ENCODE results near the gene ATP2B1.

Gene ATP2B1

GRCh38 chr12:89567691-89568239 lies 140.9 kb downstream of the ATP2B1 start:
- in situ Hi-C loops (cut with MboI; ENCODE audit: low pct_unique_long_range_greater_than_20kb, low sequenced_read_pairs, unreplicated experiment), result no loop called here
- TF ChIP-seq CTCF (IDR thresholded peaks at IDR 0.05; ENCODE audit: extremely low read depth, insufficient read depth, missing control alignments), result no peak
- no peak for DNase-seq (ENCODE audit: low spot score)

- DNase-seq (ENCODE audit: low spot score), result no peak
- TF ChIP-seq CTCF (IDR thresholded peaks at IDR 0.05; ENCODE audit: extremely low read depth, insufficient read depth, missing control alignments), result no peak
- in situ Hi-C loops (cut with MboI; ENCODE audit: low pct_unique_long_range_greater_than_20kb, low sequenced_read_pairs, unreplicated experiment), result no loop called here
Observed at GRCh38 chr12:89566615-89567014, 142.0 kb downstream of the ATP2B1 start.

GRCh38 chr12:89565002-89565401 lies 143.6 kb downstream of the ATP2B1 start:
- TF ChIP-seq CTCF (IDR thresholded peaks at IDR 0.05; ENCODE audit: extremely low read depth, insufficient read depth, missing control alignments), result no peak
- no peak for DNase-seq (ENCODE audit: low spot score)
- in situ Hi-C loops (cut with MboI; ENCODE audit: low pct_unique_long_range_greater_than_20kb, low sequenced_read_pairs, unreplicated experiment), result no loop called here

GRCh38 chr12:89559753-89560152 lies 148.9 kb downstream of the ATP2B1 start:
- DNase-seq (ENCODE audit: low spot score), result no peak
- in situ Hi-C loops (cut with MboI; ENCODE audit: low pct_unique_long_range_greater_than_20kb, low sequenced_read_pairs, unreplicated experiment), result no loop called here
- no peak for TF ChIP-seq CTCF (IDR thresholded peaks at IDR 0.05; ENCODE audit: extremely low read depth, insufficient read depth, missing control alignments)

- in situ Hi-C loops (cut with MboI; ENCODE audit: low pct_unique_long_range_greater_than_20kb, low sequenced_read_pairs, unreplicated experiment), result no loop called here
- no peak for DNase-seq (ENCODE audit: low spot score)
- TF ChIP-seq CTCF (IDR thresholded peaks at IDR 0.05; ENCODE audit: extremely low read depth, insufficient read depth, missing control alignments), result no peak
Observed at GRCh38 chr12:89556976-89557375, 151.7 kb downstream of the ATP2B1 start.

- no peak for DNase-seq (ENCODE audit: low spot score)
- in situ Hi-C loops (cut with MboI; ENCODE audit: low pct_unique_long_range_greater_than_20kb, low sequenced_read_pairs, unreplicated experiment), result no loop called here
- TF ChIP-seq CTCF (IDR thresholded peaks at IDR 0.05; ENCODE audit: extremely low read depth, insufficient read depth, missing control alignments), result no peak
Observed at GRCh38 chr12:89552376-89552775, 156.3 kb downstream of the ATP2B1 start.

GRCh38 chr12:89551747-89552146 lies 156.9 kb downstream of the ATP2B1 start:
- in situ Hi-C loops (cut with MboI; ENCODE audit: low pct_unique_long_range_greater_than_20kb, low sequenced_read_pairs, unreplicated experiment), result no loop called here
- no peak for DNase-seq (ENCODE audit: low spot score)
- TF ChIP-seq CTCF (IDR thresholded peaks at IDR 0.05; ENCODE audit: extremely low read depth, insufficient read depth, missing control alignments), result no peak
